GM23248 (cell line): Measurements from ENCODE around the gene NETO1.

Experiments
- EZH2 ChIP-seq: fragments of 200-600 bp; sonication (generic); IDR thresholded peaks from 2 replicates; pipeline ENCODE4 v1.6.1; 2018; ENCODE audit warnings: antibody characterized with exemption, mild to moderate bottlenecking; ENCODE audit not compliant: insufficient read depth, poor library complexity, severe bottlenecking
- EZH2phosphoT487 ChIP-seq: fragments of 200-600 bp; sonication (generic); IDR thresholded peaks from 2 replicates; pipeline ENCODE4 v1.6.1; 2018; ENCODE audit warnings: antibody characterized with exemption, moderate library complexity, mild to moderate bottlenecking, low read depth; ENCODE audit not compliant: insufficient read depth

DNA sequence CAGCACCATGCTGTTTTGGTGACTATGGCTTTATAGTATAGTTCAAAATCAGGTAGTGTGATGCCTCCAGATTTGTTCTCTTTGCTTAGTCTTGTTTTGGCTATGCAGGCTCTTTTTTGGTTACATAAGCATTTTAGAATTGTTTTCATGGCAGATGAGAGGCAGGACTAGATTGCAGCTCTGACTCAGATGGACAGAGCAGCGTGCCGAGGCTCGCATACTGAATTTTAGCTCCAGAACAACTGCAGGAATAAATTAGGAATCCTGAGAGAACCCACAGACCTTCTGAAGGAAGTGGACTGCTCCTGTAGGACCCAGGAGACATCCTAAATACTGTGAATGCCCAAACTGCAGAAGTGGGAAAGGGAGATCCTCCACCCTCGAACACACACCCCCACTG is 141.6 kb downstream of the NETO1 start:
- TF ChIP-seq EZH2 (no peak), EZH2phosphoT487 (no peak)
